IPS-20b (cell line): ENCODE data around the gene CHST3.
"Not testable (repeated sequence)": the region's sequence is repeated elsewhere in the genome, so short reads cannot be mapped to it uniquely, and the experiment has no call there.

Source experiments
- H3K27ac ChIP-seq: one replicate; pipeline ENCODE4 v1.5.1; 2013; ENCODE audit warnings: low read length
- H3K27me3 ChIP-seq: 2 replicates; pipeline ENCODE4 v1.6.1; 2013; ENCODE audit warnings: mild to moderate bottlenecking, low read length, inconsistent platforms; ENCODE audit not compliant: insufficient read depth
- H3K36me3 ChIP-seq: 2 replicates; pipeline ENCODE4 v1.6.1; 2013; ENCODE audit warnings: low read depth, mild to moderate bottlenecking, inconsistent platforms, low read length, moderate library complexity; ENCODE audit not compliant: insufficient read depth
- H3K4me1 ChIP-seq: 2 replicates; pipeline ENCODE4 v1.6.1; 2013; ENCODE audit warnings: mild to moderate bottlenecking, control low read depth, inconsistent platforms, low read length, moderate library complexity; ENCODE audit not compliant: insufficient read depth
- H3K4me3 ChIP-seq: 2 replicates; pipeline ENCODE4 v1.5.1; 2013; ENCODE audit warnings: mild to moderate bottlenecking, low read length, inconsistent platforms
- H3K9ac ChIP-seq: 2 replicates; pipeline ENCODE4 v1.6.1; 2013; ENCODE audit warnings: low read depth, mild to moderate bottlenecking, inconsistent platforms, low read length, moderate library complexity
- H3K9me3 ChIP-seq: 2 replicates; pipeline ENCODE4 v1.6.1; 2013; ENCODE audit warnings: mild to moderate bottlenecking, low read depth, low read length, inconsistent platforms; ENCODE audit not compliant: insufficient read depth

Gene CHST3

GRCh38 chr10:71977614-71977903 is 13.4 kb downstream of the CHST3 start:
- not testable (repeated sequence) for H3K36me3 ChIP-seq, H3K9ac ChIP-seq, H3K4me3 ChIP-seq, H3K4me1 ChIP-seq, H3K27ac ChIP-seq, H3K9me3 ChIP-seq, H3K27me3 ChIP-seq

GRCh38 chr10:71978476-71978875 is 14.3 kb downstream of the CHST3 start:
- Histone ChIP-seq H3K9ac (no peak overlapping the region), H3K27ac (no peak overlapping the region), H3K36me3 (no peaks in the 10 kb centered on the region), H3K27me3 (no peaks in the 10 kb centered on the region), H3K9me3 (no peaks in the 10 kb centered on the region), H3K4me1 (0 out of 2 replicates have a peak, but pooled peaks cover 5% of the 10 kb centered on the region), H3K4me3 (no peak overlapping the region)

- Histone ChIP-seq H3K9ac (no peak overlapping the region), H3K4me1 (0 out of 2 replicates have a peak, but pooled peaks cover 5% of the 10 kb centered on the region), H3K4me3 (no peak overlapping the region), H3K9me3 (no peaks in the 10 kb centered on the region), H3K27me3 (no peaks in the 10 kb centered on the region), H3K27ac (no peak overlapping the region), H3K36me3 (no peaks in the 10 kb centered on the region)
Measured at GRCh38 chr10:71978988-71979691, 14.9 kb downstream of the CHST3 start.

- Histone ChIP-seq H3K9ac (no peak overlapping the region), H3K27me3 (no peaks in the 10 kb centered on the region), H3K4me1 (0 out of 2 replicates have a peak, but pooled peaks cover 5% of the 10 kb centered on the region), H3K27ac (no peak overlapping the region), H3K4me3 (no peak overlapping the region), H3K36me3 (no peaks in the 10 kb centered on the region), H3K9me3 (no peaks in the 10 kb centered on the region)
Measured at GRCh38 chr10:71979692-71980062, 15.5 kb downstream of the CHST3 start.

GRCh38 chr10:71980181-71981014 is 16.2 kb downstream of the CHST3 start:
- H3K27ac ChIP-seq, result no peak overlapping the region
- no peaks in the 10 kb centered on the region for H3K27me3 ChIP-seq
- no peak overlapping the region for H3K9ac ChIP-seq
- 0 out of 2 replicates have a peak, but pooled peaks cover 5% of the 10 kb centered on the region for H3K4me1 ChIP-seq
- no peak overlapping the region for H3K4me3 ChIP-seq
- no peaks in the 10 kb centered on the region for H3K9me3 ChIP-seq
- H3K36me3 ChIP-seq, result no peaks in the 10 kb centered on the region

- H3K4me3 ChIP-seq, result no peak overlapping the region
- H3K9me3 ChIP-seq, result no peaks in the 10 kb centered on the region
- no peak overlapping the region for H3K27ac ChIP-seq
- 0 out of 2 replicates have a peak, but pooled peaks cover 5% of the 10 kb centered on the region for H3K4me1 ChIP-seq
- no peaks in the 10 kb centered on the region for H3K27me3 ChIP-seq
- no peaks in the 10 kb centered on the region for H3K36me3 ChIP-seq
- H3K9ac ChIP-seq, result no peak overlapping the region
Measured at GRCh38 chr10:71981015-71981875, 17.1 kb downstream of the CHST3 start.

GRCh38 chr10:71981876-71982230 is 17.7 kb downstream of the CHST3 start:
- Histone ChIP-seq H3K36me3 (no peaks in the 10 kb centered on the region), H3K27ac (no peak overlapping the region)

GRCh38 chr10:71982269-71983178 is 18.3 kb downstream of the CHST3 start:
- no peak overlapping the region for H3K9ac ChIP-seq
- H3K27me3 ChIP-seq, result no peaks in the 10 kb centered on the region
- H3K4me3 ChIP-seq, result no peak overlapping the region
- H3K9me3 ChIP-seq, result no peaks in the 10 kb centered on the region
- no peaks in the 10 kb centered on the region for H3K36me3 ChIP-seq
- H3K4me1 ChIP-seq, result 0 out of 2 replicates have a peak, but pooled peaks cover 5% of the 10 kb centered on the region
- no peak overlapping the region for H3K27ac ChIP-seq

More at GRCh38 chr10:71981876-71982230, 17.7 kb downstream of the CHST3 start:
- 0 out of 2 replicates have a peak, but pooled peaks cover 5% of the 10 kb centered on the region for H3K4me1 ChIP-seq
- no peaks in the 10 kb centered on the region for H3K9me3 ChIP-seq
- no peak overlapping the region for H3K9ac ChIP-seq
- H3K4me3 ChIP-seq, result no peak overlapping the region
- H3K27me3 ChIP-seq, result no peaks in the 10 kb centered on the region

- H3K4me1 ChIP-seq, result 0 out of 2 replicates have a peak, but pooled peaks cover under 1% of the 10 kb centered on the region
- H3K36me3 ChIP-seq, result no peaks in the 10 kb centered on the region
- no peaks in the 10 kb centered on the region for H3K9me3 ChIP-seq
- H3K9ac ChIP-seq, result no peak overlapping the region
- no peak overlapping the region for H3K4me3 ChIP-seq
- H3K27me3 ChIP-seq, result no peaks in the 10 kb centered on the region
- no peak overlapping the region for H3K27ac ChIP-seq
Measured at GRCh38 chr10:71984126-71984808, 20.1 kb downstream of the CHST3 start.

- Histone ChIP-seq H3K9ac (no peak overlapping the region), H3K4me3 (no peak overlapping the region), H3K4me1 (no peaks in the 10 kb centered on the region), H3K36me3 (no peaks in the 10 kb centered on the region), H3K27ac (no peak overlapping the region), H3K27me3 (no peaks in the 10 kb centered on the region), H3K9me3 (no peaks in the 10 kb centered on the region)
Measured at GRCh38 chr10:71984809-71985388, 20.7 kb downstream of the CHST3 start.
